ENCODE results near the gene ITGBL1. TPM values are rescaled to one million over a fixed set of nuclear protein-coding genes. Genes with fewer than 3 reads are reported as not detected.

The ITGBL1 gene
- total RNA-seq, 1 experiment from 2014 or later = 6.9 TPM

DNA sequence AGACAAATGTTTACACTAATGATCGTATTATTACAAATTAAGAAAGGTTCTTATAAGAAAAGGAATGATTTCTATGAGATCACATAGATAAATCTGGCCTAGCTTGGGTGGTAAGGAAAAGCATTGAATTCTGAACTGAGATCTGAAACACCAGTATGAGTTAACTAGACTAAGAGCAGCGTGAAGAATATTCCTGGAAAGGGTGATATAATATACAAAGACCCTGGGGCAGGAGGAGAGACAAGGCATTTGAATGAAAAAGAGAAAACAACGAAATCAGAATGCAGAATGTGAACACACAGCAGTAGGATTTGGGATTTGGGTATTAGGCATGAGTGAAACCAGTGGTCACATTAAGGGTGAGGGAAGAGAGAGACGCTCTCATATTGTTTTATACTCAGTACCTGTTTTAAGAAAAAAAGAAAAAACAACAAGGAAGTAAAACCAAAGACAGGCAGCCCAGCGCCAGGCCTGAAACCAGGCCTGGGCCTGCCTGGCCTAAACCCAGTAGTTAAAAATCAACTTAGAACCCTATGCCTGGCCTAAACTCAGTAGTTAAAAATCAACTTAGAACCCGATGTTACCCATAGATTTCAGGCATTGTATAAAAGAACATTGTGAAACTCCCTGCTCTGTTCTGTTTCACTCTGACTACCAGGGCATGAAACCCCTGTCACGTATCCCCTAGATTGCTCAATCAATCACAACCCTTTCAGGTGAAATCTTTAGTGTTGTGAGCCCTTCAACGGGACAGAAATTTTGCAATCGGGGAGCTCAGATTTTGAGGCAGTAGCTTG, 287.1 kb downstream of the ITGBL1 start:
- DNase-seq (ENCODE audit: low spot score) = no peak

GRCh38 chr13:101746513-101746912, 294.0 kb downstream of the ITGBL1 start:
- DNase-seq (ENCODE audit: low spot score) = no peak

- no peak for DNase-seq (ENCODE audit: low spot score)
These were observed 294.6 kb downstream of the ITGBL1 start for GRCh38 chr13:101747039-101747438.

DNA sequence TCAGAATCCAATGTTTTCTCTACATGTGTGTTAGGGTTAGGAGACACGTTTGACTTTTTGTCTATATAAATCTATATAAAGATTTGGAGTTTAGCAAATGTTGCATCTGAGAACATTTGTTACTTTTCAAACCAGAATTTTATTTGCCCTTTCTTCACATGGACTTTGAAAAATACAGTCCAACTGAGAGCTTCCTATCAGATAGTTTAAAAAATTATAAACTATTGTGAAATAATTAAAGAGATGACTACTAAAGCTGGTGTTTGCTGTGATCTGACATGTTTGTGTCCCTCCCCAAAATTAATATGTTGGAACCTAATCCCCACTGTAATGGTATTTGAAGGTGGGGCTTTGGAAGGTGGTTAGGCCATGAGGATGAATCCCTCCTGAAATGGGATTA, 297.1 kb downstream of the ITGBL1 start:
- DNase-seq (ENCODE audit: low spot score) = no peak

DNA sequence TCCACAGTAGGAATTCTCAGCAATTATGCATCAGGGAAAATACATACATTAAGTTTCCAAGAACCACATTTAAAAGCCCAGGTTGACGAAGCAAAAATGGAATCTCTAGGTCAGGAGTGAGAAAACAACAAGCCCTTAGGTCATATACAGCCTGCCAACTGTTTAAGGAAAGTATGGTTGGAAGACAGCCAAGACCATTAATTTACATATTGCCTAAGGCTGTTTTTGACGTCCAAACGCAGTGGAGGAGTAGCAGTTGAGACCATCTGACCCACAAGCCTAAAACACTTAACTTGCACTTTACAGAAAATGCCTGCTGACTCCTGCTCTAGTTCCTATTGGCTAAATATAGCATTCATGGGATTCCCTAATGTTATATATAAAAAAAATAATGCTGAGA, 299.0 kb downstream of the ITGBL1 start:
- DNase-seq (ENCODE audit: low spot score) = peak; percentile 65

- DNase-seq (ENCODE audit: low spot score) = no peak
These were observed 300.0 kb downstream of the ITGBL1 start for GRCh38 chr13:101752432-101752831.

DNA sequence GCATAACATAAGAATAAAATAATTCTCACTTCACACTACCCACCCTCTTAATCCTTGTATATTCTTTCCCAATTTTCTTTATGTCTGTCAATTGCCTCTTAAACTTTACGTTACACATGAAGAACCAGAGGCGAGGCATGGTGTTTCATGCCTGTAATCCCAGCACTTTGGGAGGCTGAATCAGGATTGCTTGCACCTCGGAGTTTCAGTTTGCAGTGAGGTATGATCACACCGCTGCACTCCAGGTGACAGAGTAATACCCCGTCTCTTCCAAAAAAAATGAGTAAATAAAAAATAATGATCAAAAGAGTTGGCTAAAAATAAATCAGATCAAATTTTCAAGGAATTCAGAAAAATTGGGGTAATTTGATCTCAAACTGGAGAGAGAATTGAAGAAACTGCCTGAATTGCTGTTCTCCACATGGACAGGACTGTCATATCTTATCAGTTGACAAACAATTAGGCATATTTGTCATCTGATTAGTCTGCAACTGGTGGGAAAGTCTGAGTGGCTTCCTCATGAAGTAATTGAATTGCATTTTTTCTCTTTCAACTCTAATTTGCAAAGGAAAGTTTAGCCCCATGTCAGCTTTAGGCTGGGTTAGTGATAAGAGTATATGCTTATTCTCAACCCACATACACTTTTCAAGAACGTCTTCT, 302.9 kb downstream of the ITGBL1 start:
- no peak for DNase-seq (ENCODE audit: low spot score)

DNA sequence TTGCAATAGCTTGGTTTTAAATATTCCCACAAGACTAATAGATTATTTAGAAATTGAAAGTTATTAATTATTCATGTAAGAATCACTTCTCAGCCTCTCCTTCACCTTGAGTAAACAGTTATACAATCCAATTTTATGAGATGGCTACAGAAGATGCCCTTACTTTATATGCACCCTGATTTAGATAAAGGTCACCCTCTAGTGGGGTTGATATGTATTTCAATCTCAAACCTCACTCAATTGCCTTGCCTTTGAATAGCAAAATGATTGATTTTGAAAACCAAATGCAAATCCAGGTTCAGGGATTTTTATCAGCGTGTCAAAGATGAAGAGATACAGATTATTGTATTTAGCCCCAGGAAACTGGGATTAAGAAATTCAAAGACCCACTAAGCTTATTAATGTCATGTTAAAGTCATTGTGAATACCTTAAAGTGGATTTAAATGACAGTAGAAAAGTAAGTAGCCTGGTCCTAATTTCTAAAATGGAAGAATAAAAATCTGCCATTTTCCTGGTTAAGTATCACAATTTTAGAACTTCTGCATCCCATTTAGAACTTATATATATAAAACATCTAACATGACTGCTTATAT, 305.1 kb downstream of the ITGBL1 start:
- DNase-seq (ENCODE audit: low spot score) = peak; percentile 26

- DNase-seq (ENCODE audit: low spot score) = no peak
These were observed 310.7 kb downstream of the ITGBL1 start for GRCh38 chr13:101763191-101763590.

Other genes starting within 250 kb of the ITGBL1 start
- 0.12 and 0.27 TPM in 2 replicates for gene NALCN, start 36.2 kb upstream of the ITGBL1 start, total RNA-seq (2014; rRNA removed; shearing (Covaris generic))

Data from H4 (cell line).